Stimulated activated CD8-positive, alpha-beta memory T cell treated with anti-CD3 and anti-CD28 coated beads, Interleukin-7, amount 100 ng/mL, for 48 hours (primary cell): ENCODE data around the gene POLD2.

Experiments used
- DNase-seq, 2 donors: peaks; one replicate each; pipeline ENCODE4 v3.0.0-alpha.2; 2020; ENCODE audit warnings: low read depth in 1 of 2; ENCODE audit errors: extremely low read depth in 1 of 2

POLD2 gene

GRCh38 chr7:44114586-44115310 lies 8.6 kb downstream of the POLD2 start:
- no peak for DNase-seq

GRCh38 chr7:44113764-44114354 lies 9.5 kb downstream of the POLD2 start:
- no peak for DNase-seq

- no peak for DNase-seq
Measured at GRCh38 chr7:44112997-44113763, 10.2 kb downstream of the POLD2 start.

- no peak for DNase-seq
Measured at GRCh38 chr7:44112231-44112996, 10.9 kb downstream of the POLD2 start.

- DNase-seq, result no peak
Measured at GRCh38 chr7:44111761-44112160, 11.6 kb downstream of the POLD2 start.

- DNase-seq, result no peak
Measured at GRCh38 chr7:44110719-44111635, 12.4 kb downstream of the POLD2 start.

- no peak for DNase-seq
Measured at GRCh38 chr7:44109991-44110390, 13.4 kb downstream of the POLD2 start.

- DNase-seq, result no peak
Measured at GRCh38 chr7:44108768-44109750, 14.3 kb downstream of the POLD2 start.

- DNase-seq, result no peak
Measured at GRCh38 chr7:44107961-44108767, 15.2 kb downstream of the POLD2 start.

GRCh38 chr7:44107116-44107960 lies 16.0 kb downstream of the POLD2 start:
- DNase-seq, result no peak

GRCh38 chr7:44106311-44107065 lies 16.9 kb downstream of the POLD2 start:
- DNase-seq, result no peak

- no peak for DNase-seq
Measured at GRCh38 chr7:44105832-44106231, 17.5 kb downstream of the POLD2 start.

- no peak for DNase-seq
Measured at GRCh38 chr7:44104860-44105771, 18.2 kb downstream of the POLD2 start.

GRCh38 chr7:44103923-44104859 lies 19.2 kb downstream of the POLD2 start, which contains the start of gene AEBP1:
TSS of gene AEBP1 (plus strand) at chr7:44104345. CDS start at chr7:44104666, 321 bp downstream.
- DNase-seq, result no peak
